Endothelial cell (in vitro differentiated cells): ENCODE data around the gene HTT. TPM values are rescaled to one million over a fixed set of nuclear protein-coding genes. Genes with fewer than 3 reads are reported as not detected.

Experiments used
- DNase-seq: peaks from one replicate; pipeline ENCODE4 v3.0.0; 2021; ENCODE audit warnings: low spot score
- H3K27ac Mint-ChIP-seq: one replicate; pipeline ENCODE4 v1.8.0; 2021; ENCODE audit warnings: mixed read lengths, inconsistent platforms; ENCODE audit not compliant: unreplicated experiment
- H3K27me3 Mint-ChIP-seq: one replicate; pipeline ENCODE4 v1.8.0; 2021; ENCODE audit warnings: mild to moderate bottlenecking, moderate library complexity, mixed read lengths, inconsistent platforms; ENCODE audit not compliant: unreplicated experiment
- H3K36me3 Mint-ChIP-seq: one replicate; pipeline ENCODE4 v1.8.0; 2021; ENCODE audit warnings: mild to moderate bottlenecking, low read depth, mixed read lengths, inconsistent platforms; ENCODE audit not compliant: unreplicated experiment
- H3K4me1 Mint-ChIP-seq: one replicate; pipeline ENCODE4 v1.8.0; 2021; ENCODE audit warnings: mild to moderate bottlenecking, mixed read lengths, inconsistent platforms; ENCODE audit not compliant: unreplicated experiment
- H3K4me3 Mint-ChIP-seq: one replicate; pipeline ENCODE4 v1.8.0; 2021; ENCODE audit warnings: mild to moderate bottlenecking, mixed read lengths, inconsistent platforms; ENCODE audit not compliant: unreplicated experiment
- H3K9me3 Mint-ChIP-seq: one replicate; pipeline ENCODE4 v1.8.0; 2021; ENCODE audit warnings: mixed read lengths, inconsistent platforms; ENCODE audit not compliant: unreplicated experiment
- CTCF ChIP-seq: fragments of 200-600 bp; sonication (generic); IDR thresholded peaks from one replicate; pipeline ENCODE4 v1.5.0; 2021; ENCODE audit warnings: antibody characterized with exemption; ENCODE audit not compliant: unreplicated experiment
- total RNA-seq: library from RNA; stranded (reverse); fragmentation: NEBNext Ultra II Directional; extraction: Animal tissue kit (Norgen Biotek cat#: 25700); gene quantifications from one replicate; pipeline ENCODE4 v1.2.1, GENCODE V29; 2021; ENCODE audit not compliant: unreplicated experiment

Gene HTT
- total RNA-seq, 1 donor from 2014 or later: 62.4 TPM

- Mint-ChIP-seq H3K4me1 (peaks cover 2% of the 10 kb centered on the region), H3K36me3 (peaks cover 6% of the 10 kb centered on the region), H3K4me3 (no peak overlapping the region), H3K9me3 (no peaks in the 10 kb centered on the region), H3K27ac (no peak overlapping the region), H3K27me3 (peaks cover 7% of the 10 kb centered on the region)
- no peak for TF ChIP-seq CTCF
- no peak for DNase-seq
Measured at GRCh38 chr4:3067473-3068001, 6.9 kb upstream of the HTT start.

- no peak for DNase-seq
- TF ChIP-seq CTCF: no peak
- Mint-ChIP-seq H3K36me3 (peaks cover 6% of the 10 kb centered on the region), H3K4me3 (no peak overlapping the region), H3K9me3 (no peaks in the 10 kb centered on the region), H3K4me1 (no peaks in the 10 kb centered on the region), H3K27me3 (peaks cover 7% of the 10 kb centered on the region), H3K27ac (no peak overlapping the region)
Measured at GRCh38 chr4:3069661-3070199, 4.8 kb upstream of the HTT start.

- Mint-ChIP-seq H3K4me3 (peak overlapping the region; percentile 39), H3K9me3 (no peaks in the 10 kb centered on the region), H3K36me3 (peaks cover 6% of the 10 kb centered on the region), H3K4me1 (peaks cover 4% of the 10 kb centered on the region), H3K27me3 (peaks cover 5% of the 10 kb centered on the region), H3K27ac (no peak overlapping the region)
- DNase-seq: no peak
- no peak for TF ChIP-seq CTCF
Measured at GRCh38 chr4:3070709-3071500, 3.6 kb upstream of the HTT start.

GRCh38 chr4:3071811-3072210 lies 2.7 kb upstream of the HTT start:
- H3K27ac Mint-ChIP-seq: no peak overlapping the region

More at GRCh38 chr4:3071811-3072210, 2.7 kb upstream of the HTT start:
- H3K27me3 Mint-ChIP-seq: peaks cover 2% of the 10 kb centered on the region
- H3K4me1 Mint-ChIP-seq: peaks cover 7% of the 10 kb centered on the region
- TF ChIP-seq CTCF: no peak
- H3K9me3 Mint-ChIP-seq: no peaks in the 10 kb centered on the region
- H3K4me3 Mint-ChIP-seq: peak overlapping the region; percentile 39
- DNase-seq: no peak
- H3K36me3 Mint-ChIP-seq: peaks cover 5% of the 10 kb centered on the region
